Ovary (tissue), 3 donors: Measurements from ENCODE around the gene N4BP2L2.

Source experiments
- POLR2A ChIP-seq: fragments of 450-650 bp; IDR thresholded peaks from one replicate; pipeline ENCODE4 v1.6.1; 2017; ENCODE audit warnings: antibody characterized with exemption, mild to moderate bottlenecking, moderate library complexity
- TF ChIP-seq, protein P1 (sequence below), 3 donors: fragments of 450-650 bp in 2 of 3; fragments of 200-600 bp in 1 of 3; IDR thresholded peaks; one replicate each; pipeline versions ENCODE4 v1.5.1 to v1.8.0; 2016 to 2022; ENCODE audit warnings: antibody characterized with exemption in 3 of 3, mild to moderate bottlenecking in 1 of 3
- donor health status: DM: no; HTN: no; CAD: no.

DNA sequence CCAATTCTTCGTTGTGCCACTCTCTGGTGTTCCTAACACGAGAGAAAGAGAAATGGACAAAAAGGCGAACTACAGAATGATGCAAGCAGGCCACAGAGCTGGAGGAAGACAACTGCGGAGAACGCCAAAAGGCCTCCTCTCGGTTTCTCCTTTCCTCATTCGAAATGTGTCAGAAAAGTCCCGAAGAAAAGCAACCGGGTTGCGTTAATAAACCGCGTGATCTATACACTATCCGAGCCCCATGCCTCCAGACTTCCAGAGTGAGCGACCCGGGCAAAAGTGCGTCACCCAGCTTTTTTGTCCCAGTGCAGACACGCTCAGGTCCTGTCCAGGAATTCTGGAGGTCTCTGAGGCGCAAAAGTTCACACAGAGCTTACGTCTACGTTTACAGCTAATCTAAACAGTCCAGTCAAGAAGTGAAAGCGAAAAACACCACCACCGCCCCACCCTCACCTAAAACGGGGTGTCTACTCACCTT lies 413 bp downstream of the N4BP2L2 start:
- TF ChIP-seq, protein P1, sequence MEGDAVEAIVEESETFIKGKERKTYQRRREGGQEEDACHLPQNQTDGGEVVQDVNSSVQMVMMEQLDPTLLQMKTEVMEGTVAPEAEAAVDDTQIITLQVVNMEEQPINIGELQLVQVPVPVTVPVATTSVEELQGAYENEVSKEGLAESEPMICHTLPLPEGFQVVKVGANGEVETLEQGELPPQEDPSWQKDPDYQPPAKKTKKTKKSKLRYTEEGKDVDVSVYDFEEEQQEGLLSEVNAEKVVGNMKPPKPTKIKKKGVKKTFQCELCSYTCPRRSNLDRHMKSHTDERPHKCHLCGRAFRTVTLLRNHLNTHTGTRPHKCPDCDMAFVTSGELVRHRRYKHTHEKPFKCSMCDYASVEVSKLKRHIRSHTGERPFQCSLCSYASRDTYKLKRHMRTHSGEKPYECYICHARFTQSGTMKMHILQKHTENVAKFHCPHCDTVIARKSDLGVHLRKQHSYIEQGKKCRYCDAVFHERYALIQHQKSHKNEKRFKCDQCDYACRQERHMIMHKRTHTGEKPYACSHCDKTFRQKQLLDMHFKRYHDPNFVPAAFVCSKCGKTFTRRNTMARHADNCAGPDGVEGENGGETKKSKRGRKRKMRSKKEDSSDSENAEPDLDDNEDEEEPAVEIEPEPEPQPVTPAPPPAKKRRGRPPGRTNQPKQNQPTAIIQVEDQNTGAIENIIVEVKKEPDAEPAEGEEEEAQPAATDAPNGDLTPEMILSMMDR (IDR thresholded peaks at IDR 0.05), result no peak
- TF ChIP-seq POLR2A, result no peak
